HepG2 (cell line): ENCODE results near the gene NUDCD2. TPM values are rescaled to one million over a fixed set of nuclear protein-coding genes. Genes with fewer than 3 reads are reported as not detected.

Source experiments
- ATAC-seq: fragments of 200-7000 bp; cut with Tn5 transposase; 3 replicates; pipeline ENCODE4 v1.9.1; 2020; ENCODE audit warnings: mild to moderate bottlenecking, moderate library complexity
- BruUV-seq: library from RNA; stranded (reverse); fragments of 400-500 nt; replicated peaks from 2 replicates; lab custom pipeline; 2021; lab: Mats Ljungman, UMichigan
- CTCF ChIA-PET: fragments of 300-600 bp; formaldehyde crosslinking; extraction: SDS; loops from one replicate; lab custom pipeline; 2021; ENCODE audit warnings: low total read pairs, inconsistent platforms, low intra/inter-chr PET ratio; lab: Yijun Ruan, JAX
- POLR2A ChIA-PET: fragments of 350-600 bp; sonication (Branson Sonifier 250); formaldehyde crosslinking; loops from one replicate; lab custom pipeline; 2020; ENCODE audit warnings: antibody characterized with exemption, inconsistent platforms; lab: Yijun Ruan, JAX
- DNase-seq: peaks from one replicate; pipeline ENCODE4 v3.0.0-alpha.2; 2015; ENCODE audit warnings: low spot score
- FAIRE-seq: peaks from 3 replicates; lab custom pipeline; 2011; peaks lifted over from hg19 to GRCh38; lab: Jason Lieb, UNC
- H2AFZ ChIP-seq: one replicate; pipeline ENCODE4 v1.6.1; 2011; ENCODE audit warnings: low read length, inconsistent platforms
- H3K27ac ChIP-seq: fragments of 300-600 bp; 3 replicates; pipeline ENCODE4 v1.8.0; 2011; ENCODE audit warnings: mixed run types, mild to moderate bottlenecking, mixed read lengths, low read length, inconsistent platforms; ENCODE audit not compliant: insufficient read depth; ENCODE audit errors: extremely low read length
- H3K27me3 ChIP-seq, 2 experiments: fragments of 200-600 bp in 1 of 2; 2 replicates in 1 of 2; 3 replicates in 1 of 2; pipeline versions ENCODE4 v1.6.0 to v1.8.0; 2011; ENCODE audit warnings: low read length in 2 of 2, mild to moderate bottlenecking in 2 of 2, moderate library complexity in 2 of 2, inconsistent platforms in 1 of 2; ENCODE audit not compliant: insufficient read depth in 2 of 2, control insufficient read depth in 1 of 2
- H3K36me3 ChIP-seq, 2 experiments: fragments of 200-600 bp in 1 of 2; replicated peaks in 1 of 2; 2 replicates in 1 of 2; 3 replicates in 1 of 2; pipeline versions ENCODE4 v1.5.1 to v1.8.0; 2011; ENCODE audit warnings: low read length in 2 of 2, inconsistent platforms in 1 of 2; ENCODE audit not compliant: insufficient read depth in 2 of 2, control insufficient read depth in 1 of 2
- H3K4me1 ChIP-seq: 2 replicates; pipeline ENCODE4 v1.5.1; 2012; ENCODE audit warnings: low read length, inconsistent platforms; ENCODE audit not compliant: insufficient read depth
- H3K4me2 ChIP-seq: 2 replicates; pipeline ENCODE4 v1.6.0; 2011; ENCODE audit warnings: low read depth, low read length, inconsistent platforms
- H3K4me3 ChIP-seq, 3 experiments: fragments of 200-600 bp in 1 of 3; sonication (generic), shearing (Covaris generic) in 1 of 3; replicated peaks in 1 of 3; 2 replicates each; pipeline ENCODE4 v1.5.1; 2011 to 2016; ENCODE audit warnings: low read length in 3 of 3, inconsistent platforms in 2 of 3, low read depth in 2 of 3, mild to moderate bottlenecking in 2 of 3, control low read depth in 1 of 3, mixed read lengths in 1 of 3; ENCODE audit not compliant: insufficient read depth in 1 of 3
- H3K79me2 ChIP-seq: one replicate; pipeline ENCODE4 v1.6.1; 2011; ENCODE audit warnings: low read length, inconsistent platforms; ENCODE audit not compliant: insufficient read depth
- H3K9ac ChIP-seq: 2 replicates; pipeline ENCODE4 v1.6.0; 2011; ENCODE audit warnings: mild to moderate bottlenecking, low read depth, low read length, inconsistent platforms; ENCODE audit not compliant: insufficient read depth
- H3K9me3 ChIP-seq: 2 replicates; pipeline ENCODE4 v1.5.1; 2012; ENCODE audit warnings: mild to moderate bottlenecking, low read length
- H4K20me1 ChIP-seq: 2 replicates; pipeline ENCODE4 v1.6.0; 2011; ENCODE audit warnings: inconsistent platforms, mild to moderate bottlenecking, low read length, moderate library complexity; ENCODE audit not compliant: insufficient read depth
- ARID2 ChIP-seq: sonication (generic); formaldehyde crosslinking; IDR thresholded peaks from 2 replicates; pipeline ENCODE4 v1.8.1; 2022; ENCODE audit warnings: mild to moderate bottlenecking, missing genetic modification reagents, borderline replicate concordance
- BCL3 ChIP-seq: sonication (generic); formaldehyde crosslinking; IDR thresholded peaks from 2 replicates; pipeline ENCODE4 v1.5.1; 2020; ENCODE audit warnings: mild to moderate bottlenecking, missing genetic modification reagents, moderate library complexity
- BCL6 ChIP-seq: IDR thresholded peaks from 2 replicates; pipeline ENCODE4 v1.6.1; 2016; ENCODE audit warnings: missing genetic modification reagents, missing compliant biosample characterization
- CCDC6 ChIP-seq: sonication (generic); formaldehyde crosslinking; IDR thresholded peaks from 2 replicates; pipeline ENCODE4 v1.8.1; 2022; ENCODE audit warnings: mild to moderate bottlenecking, missing genetic modification reagents, moderate library complexity
- FOXM1 ChIP-seq: sonication (generic); formaldehyde crosslinking; IDR thresholded peaks from 2 replicates; pipeline ENCODE4 v1.5.0; 2020; ENCODE audit warnings: missing genetic modification reagents
- KAT8 ChIP-seq: IDR thresholded peaks from 2 replicates; pipeline ENCODE4 v1.6.1; 2016; ENCODE audit warnings: missing genetic modification reagents, missing compliant biosample characterization
- MEIS2 ChIP-seq: sonication (generic); formaldehyde crosslinking; IDR thresholded peaks from 2 replicates; pipeline ENCODE4 v1.9.0; 2021; ENCODE audit warnings: mild to moderate bottlenecking, missing genetic modification reagents
- MXD4 ChIP-seq: IDR thresholded peaks from 2 replicates; pipeline ENCODE4 v1.6.1; 2016; ENCODE audit warnings: mild to moderate bottlenecking, missing biosample characterization, missing genetic modification reagents
- RCOR2 ChIP-seq: IDR thresholded peaks from 2 replicates; pipeline ENCODE4 v1.6.1; 2016; ENCODE audit warnings: missing biosample characterization, missing genetic modification reagents
- SALL1 ChIP-seq: sonication (generic); formaldehyde crosslinking; IDR thresholded peaks from 2 replicates; pipeline ENCODE4 v1.8.0; 2022; ENCODE audit warnings: mild to moderate bottlenecking, missing genetic modification reagents
- YEATS2 ChIP-seq: sonication (generic); formaldehyde crosslinking; IDR thresholded peaks from 2 replicates; pipeline ENCODE4 v1.4.0; 2020; ENCODE audit warnings: missing genetic modification reagents, borderline replicate concordance
- ZKSCAN1 ChIP-seq: fragments of 150-350 bp; IDR thresholded peaks from 2 replicates; pipeline ENCODE4 v1.6.1; 2014; ENCODE audit warnings: low read length
- ZNF383 ChIP-seq: sonication (generic); formaldehyde crosslinking; IDR thresholded peaks from 2 replicates; pipeline ENCODE4 v1.4.0; 2020; ENCODE audit warnings: missing genetic modification reagents, mild to moderate bottlenecking, borderline replicate concordance
- ZNF784 ChIP-seq: sonication (generic); formaldehyde crosslinking; IDR thresholded peaks from 2 replicates; pipeline ENCODE4 v1.5.1; 2020; ENCODE audit warnings: missing genetic modification reagents, mild to moderate bottlenecking, borderline replicate concordance
- WGBS: methylation state at CpG from one replicate; pipeline ENCODE4 v1.1.6; 2017; ENCODE audit warnings: low lambda C conversion rate; 5-methylcytosine and 5-hydroxymethylcytosine counted together
- in situ Hi-C: cut with HindIII; loops from 2 replicates; pipeline ENCODE4 v1.10.0; 2017; ENCODE audit warnings: low pct_unique_long_range_greater_than_20kb; ENCODE audit not compliant: extremely low pct_ligation_motif_present
- intact Hi-C: fragments of 100-400 bp; cut with micrococcal nuclease; formaldehyde crosslinking; loops from one replicate; pipeline ENCODE4 v1.10.0; 2022; ENCODE audit not compliant: unreplicated experiment
- polyA plus RNA-seq, 8 experiments: library from polyadenylated mRNA; depleted of rRNA in 3 of 8; stranded (reverse) in 7 of 8; unstranded in 1 of 8; fragments of >200 nt; fragmentation: Illumina TruSeq in 4 of 8; extraction: Trizol in 4 of 8; gene quantifications; 2 replicates each; pipeline versions ENCODE4 v1.2.1 to v1.2.3, GENCODE V29; 2011 to 2016; ENCODE audit warnings: low read depth in 4 of 8, missing spikeins in 1 of 8, mixed read lengths in 1 of 8; ENCODE audit not compliant: insufficient read depth in 1 of 8
- total RNA-seq, 5 experiments: library from RNA; depleted of rRNA; stranded (reverse); fragments of >200 nt; fragmentation: Illumina TruSeq; extraction: Trizol; gene quantifications; 2 replicates each; pipeline ENCODE4 v1.2.3, GENCODE V29; 2016; ENCODE audit warnings: low read depth in 1 of 5
- TF ChIP-seq, protein P1 (sequence below): sonication (generic); formaldehyde crosslinking; IDR thresholded peaks from 2 replicates; pipeline ENCODE4 v1.4.0; 2020; ENCODE audit warnings: missing genetic modification reagents
- TF ChIP-seq, protein P2 (sequence below): IDR thresholded peaks from 2 replicates; pipeline ENCODE4 v1.6.1; 2012; ENCODE audit warnings: low read depth, low read length, improper control_type of control experiment

The NUDCD2 gene
- total and polyA plus RNA-seq, 2 of the 13 experiments (the other 11 are each of a cell fraction or from before 2014, with no cell fraction given): 14.8 to 39.2 TPM

- TF ChIP-seq, protein P1, sequence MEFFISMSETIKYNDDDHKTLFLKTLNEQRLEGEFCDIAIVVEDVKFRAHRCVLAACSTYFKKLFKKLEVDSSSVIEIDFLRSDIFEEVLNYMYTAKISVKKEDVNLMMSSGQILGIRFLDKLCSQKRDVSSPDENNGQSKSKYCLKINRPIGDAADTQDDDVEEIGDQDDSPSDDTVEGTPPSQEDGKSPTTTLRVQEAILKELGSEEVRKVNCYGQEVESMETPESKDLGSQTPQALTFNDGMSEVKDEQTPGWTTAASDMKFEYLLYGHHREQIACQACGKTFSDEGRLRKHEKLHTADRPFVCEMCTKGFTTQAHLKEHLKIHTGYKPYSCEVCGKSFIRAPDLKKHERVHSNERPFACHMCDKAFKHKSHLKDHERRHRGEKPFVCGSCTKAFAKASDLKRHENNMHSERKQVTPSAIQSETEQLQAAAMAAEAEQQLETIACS (CRISPR knock-in tag): no peak
- TF ChIP-seq SALL1 (CRISPR knock-in tag) (peak; percentile 82), ZNF383 (no peak), MXD4 (no peak; the same call in 1 of the 2 replicates), ZKSCAN1 (no peak), ARID2 (CRISPR knock-in tag) (0 out of 2 replicates have a peak, but pooled peaks have one; percentile 66), CCDC6 (CRISPR knock-in tag) (no peak)
- TF ChIP-seq, protein P2, sequence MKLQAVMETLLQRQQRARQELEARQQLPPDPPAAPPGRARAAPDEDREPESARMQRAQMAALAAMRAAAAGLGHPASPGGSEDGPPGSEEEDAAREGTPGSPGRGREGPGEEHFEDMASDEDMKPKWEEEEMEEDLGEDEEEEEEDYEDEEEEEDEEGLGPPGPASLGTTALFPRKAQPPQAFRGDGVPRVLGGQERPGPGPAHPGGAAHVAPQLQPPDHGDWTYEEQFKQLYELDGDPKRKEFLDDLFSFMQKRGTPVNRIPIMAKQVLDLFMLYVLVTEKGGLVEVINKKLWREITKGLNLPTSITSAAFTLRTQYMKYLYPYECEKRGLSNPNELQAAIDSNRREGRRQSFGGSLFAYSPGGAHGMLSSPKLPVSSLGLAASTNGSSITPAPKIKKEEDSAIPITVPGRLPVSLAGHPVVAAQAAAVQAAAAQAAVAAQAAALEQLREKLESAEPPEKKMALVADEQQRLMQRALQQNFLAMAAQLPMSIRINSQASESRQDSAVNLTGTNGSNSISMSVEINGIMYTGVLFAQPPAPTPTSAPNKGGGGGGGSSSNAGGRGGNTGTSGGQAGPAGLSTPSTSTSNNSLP: peak; percentile 24; the same call in 1 of the 2 replicates
Measured at GRCh38 chr5:163505368-163506094, 45.6 kb upstream of the NUDCD2 start, which contains the start of gene MAT2B (continued).

DNA sequence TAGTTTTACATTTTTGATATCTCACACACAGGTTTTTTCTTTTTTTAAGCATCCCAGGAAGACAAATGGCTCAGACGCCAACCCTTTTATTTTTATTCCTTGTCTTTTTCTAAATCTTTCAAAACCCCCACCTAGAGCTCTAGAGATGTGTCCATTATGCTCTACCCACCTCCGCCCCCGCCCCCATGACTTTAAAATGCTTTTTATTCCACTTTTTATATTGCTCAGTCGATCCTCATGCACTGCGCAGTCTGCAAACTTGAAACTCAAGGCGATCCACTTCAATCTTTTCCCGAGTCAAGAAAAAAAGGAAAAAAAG is 45.1 kb upstream of the NUDCD2 start:
- ATAC-seq (peak; percentile 2), DNase-seq (no peak), FAIRE-seq (no peak)
- in situ Hi-C loops: no loop called here
- CTCF ChIA-PET: no interaction called here
- H3K9me3 ChIP-seq: no peaks in the 10 kb centered on the region
- H3K4me2 ChIP-seq: peak overlapping the region; percentile 83
- H2AFZ ChIP-seq: peak overlapping the region; percentile 78
- no peaks in the 10 kb centered on the region for H4K20me1 ChIP-seq
- no peaks in the 10 kb centered on the region; a peak in 1 of 5 replicates for H3K27me3 ChIP-seq
- 1% methylated on average over 7 of the region's 7 CpGs for WGBS
- intact Hi-C loops: loop anchor here (1.0 kb wide), 1 partner anchor 44 kb away; no protein-coding TSS in a partner anchor
- peak overlapping the region; percentile 85 for H3K9ac ChIP-seq
- POLR2A ChIA-PET: interaction anchor here (0.9 to 1.5 kb wide), 3 partner anchors 16 to 71 kb away, joined by 3 to 37 read pairs (median 4); partner anchors contain the start of genes HMMR and NUDCD2
- H3K27ac ChIP-seq: peak overlapping the region; percentile 92
- peak overlapping the region; percentile 64 to 99 (median 74) for H3K4me3 ChIP-seq
- no peaks in the 10 kb centered on the region for H3K36me3 ChIP-seq
- peaks cover 42% of the 10 kb centered on the region for H3K79me2 ChIP-seq
- BruUV-seq: no TSS peak
- H3K4me1 ChIP-seq: peaks cover 35% of the 10 kb centered on the region
- TF ChIP-seq KAT8 (CRISPR knock-in tag) (no peak), FOXM1 (CRISPR knock-in tag) (no peak), ZNF784 (no peak), CCDC6 (CRISPR knock-in tag) (peak; percentile 8; the same call in 1 of the 2 replicates), BCL3 (no peak), BCL6 (no peak), YEATS2 (CRISPR knock-in tag) (no peak), MEIS2 (no peak), RCOR2 (CRISPR knock-in tag) (no peak)
